HEK293 (cell line): Measurements from ENCODE around the gene ARID1A.

ENCODE experiments used
- CTCF ChIA-PET: fragments of 350-600 bp; formaldehyde crosslinking; extraction: SDS; loops from one replicate; lab custom pipeline; 2021; ENCODE audit warnings: antibody characterized with exemption; lab: Yijun Ruan, JAX
- POLR2A ChIA-PET: fragments of 300-600 bp; formaldehyde crosslinking; extraction: SDS; loops from one replicate; lab custom pipeline; 2020; ENCODE audit warnings: antibody characterized with exemption, inconsistent platforms; lab: Yijun Ruan, JAX
- H3K27ac ChIP-seq: fragments of 200-500 bp; sonication (Bioruptor generic); 2 replicates; pipeline ENCODE4 v1.5.1; 2014; ENCODE audit warnings: low read depth, low read length, control low read depth, inconsistent platforms; ENCODE audit errors: extremely low read depth
- H3K36me3 ChIP-seq, 2 experiments: fragments of 200-500 bp in 1 of 2; sonication (Bioruptor generic) in 1 of 2; 1 replicate in 1 of 2; 2 replicates in 1 of 2; pipeline ENCODE4 v1.5.1; 2014 to 2017; ENCODE audit warnings: inconsistent platforms in 2 of 2, low read length in 2 of 2; ENCODE audit not compliant: control insufficient read depth in 2 of 2, insufficient read depth in 1 of 2
- H3K4me1 ChIP-seq: fragments of 200-500 bp; sonication (Bioruptor generic); 2 replicates; pipeline ENCODE4 v1.5.1; 2014; ENCODE audit warnings: mild to moderate bottlenecking, low read length, inconsistent platforms; ENCODE audit not compliant: control insufficient read depth, insufficient read depth
- H3K4me3 ChIP-seq: 2 replicates; pipeline ENCODE4 v1.5.1; 2011; ENCODE audit warnings: low read depth, mild to moderate bottlenecking, control low read depth, low read length, moderate library complexity
- H3K9me3 ChIP-seq: fragments of 200-500 bp; sonication (Bioruptor generic); 2 replicates; pipeline ENCODE4 v1.5.1; 2014; ENCODE audit warnings: low read depth, low read length, inconsistent platforms; ENCODE audit not compliant: control insufficient read depth, insufficient read depth
- HOXA7 ChIP-seq: sonication (generic); formaldehyde crosslinking; IDR thresholded peaks from 2 replicates; pipeline ENCODE4 v1.8.1; 2022; ENCODE audit warnings: missing genetic modification reagents, borderline replicate concordance
- PATZ1 ChIP-seq: fragments of 450-650 bp; formaldehyde crosslinking; IDR thresholded peaks from 2 replicates; pipeline ENCODE4 v1.5.1; 2016; ENCODE audit warnings: missing biosample characterization, missing genetic modification characterization
- REPIN1 ChIP-seq: fragments of 450-650 bp; formaldehyde crosslinking; IDR thresholded peaks from 2 replicates; pipeline ENCODE4 v1.5.1; 2017; ENCODE audit warnings: missing biosample characterization, missing genetic modification characterization, low read depth
- TSHZ1 ChIP-seq: fragments of 450-650 bp; formaldehyde crosslinking; IDR thresholded peaks from 2 replicates; pipeline ENCODE4 v1.5.1; 2016; ENCODE audit warnings: missing biosample characterization, missing genetic modification characterization, borderline replicate concordance
- YY1 ChIP-seq: fragments of 450-650 bp; formaldehyde crosslinking; IDR thresholded peaks from 2 replicates; pipeline ENCODE4 v1.5.1; 2018; ENCODE audit warnings: missing biosample characterization, missing genetic modification characterization
- ZBTB10 ChIP-seq: fragments of 450-650 bp; formaldehyde crosslinking; IDR thresholded peaks from 2 replicates; pipeline ENCODE4 v1.5.1; 2016; ENCODE audit warnings: missing biosample characterization, missing genetic modification characterization
- ZEB2 ChIP-seq: fragments of 450-650 bp; formaldehyde crosslinking; IDR thresholded peaks from 2 replicates; pipeline ENCODE4 v1.5.1; 2016; ENCODE audit warnings: missing biosample characterization, missing genetic modification characterization
- ZFP37 ChIP-seq: fragments of 450-650 bp; formaldehyde crosslinking; IDR thresholded peaks from 2 replicates; pipeline ENCODE4 v1.5.1; 2016; ENCODE audit warnings: missing biosample characterization, missing genetic modification characterization
- ZIC2 ChIP-seq: fragments of 450-650 bp; formaldehyde crosslinking; IDR thresholded peaks from 2 replicates; pipeline ENCODE4 v1.5.1; 2016; ENCODE audit warnings: missing biosample characterization, missing genetic modification characterization
- ZNF10 ChIP-seq: fragments of 450-650 bp; formaldehyde crosslinking; IDR thresholded peaks from 2 replicates; pipeline ENCODE4 v1.5.1; 2017; ENCODE audit warnings: missing biosample characterization, missing genetic modification characterization
- ZNF133 ChIP-seq: fragments of 450-650 bp; formaldehyde crosslinking; IDR thresholded peaks from 2 replicates; pipeline ENCODE4 v1.5.1; 2016; ENCODE audit warnings: missing biosample characterization, missing genetic modification characterization
- ZNF2 ChIP-seq: fragments of 450-650 bp; formaldehyde crosslinking; IDR thresholded peaks from 2 replicates; pipeline ENCODE4 v1.5.1; 2016; ENCODE audit warnings: missing biosample characterization, missing genetic modification characterization
- ZNF211 ChIP-seq: fragments of 450-650 bp; formaldehyde crosslinking; IDR thresholded peaks from 2 replicates; pipeline ENCODE4 v1.5.1; 2016; ENCODE audit warnings: low read depth, missing biosample characterization, missing genetic modification characterization
- ZNF433 ChIP-seq: fragments of 450-650 bp; formaldehyde crosslinking; IDR thresholded peaks from 2 replicates; pipeline ENCODE4 v1.5.1; 2016; ENCODE audit warnings: missing biosample characterization, missing genetic modification characterization, low read depth
- ZNF514 ChIP-seq: fragments of 450-650 bp; formaldehyde crosslinking; IDR thresholded peaks from 2 replicates; pipeline ENCODE4 v1.5.1; 2016; ENCODE audit warnings: missing biosample characterization, missing genetic modification characterization
- ZNF558 ChIP-seq: fragments of 450-650 bp; formaldehyde crosslinking; IDR thresholded peaks from 2 replicates; pipeline ENCODE4 v1.5.1; 2016; ENCODE audit warnings: missing biosample characterization, missing genetic modification characterization
- ZNF624 ChIP-seq: fragments of 450-650 bp; formaldehyde crosslinking; IDR thresholded peaks from 2 replicates; pipeline ENCODE4 v1.5.1; 2017; ENCODE audit warnings: missing biosample characterization, missing genetic modification characterization
- ZNF629 ChIP-seq: fragments of 450-650 bp; formaldehyde crosslinking; IDR thresholded peaks from 2 replicates; pipeline ENCODE4 v1.5.1; 2017; ENCODE audit warnings: missing biosample characterization, missing genetic modification characterization
- ZNF777 ChIP-seq: fragments of 450-650 bp; formaldehyde crosslinking; IDR thresholded peaks from 2 replicates; pipeline ENCODE4 v1.5.1; 2017; ENCODE audit warnings: missing biosample characterization, missing genetic modification characterization, borderline replicate concordance
- ZNF791 ChIP-seq: fragments of 450-650 bp; formaldehyde crosslinking; IDR thresholded peaks from 2 replicates; pipeline ENCODE4 v1.5.1; 2016; ENCODE audit warnings: missing biosample characterization, missing genetic modification characterization
- ZNF843 ChIP-seq: fragments of 450-650 bp; formaldehyde crosslinking; IDR thresholded peaks from 2 replicates; pipeline ENCODE4 v1.5.1; 2016; ENCODE audit warnings: missing biosample characterization, missing genetic modification characterization

The ARID1A gene

GRCh38 chr1:26696654-26697430, 1.0 kb downstream of the ARID1A start (continued):
- TF ChIP-seq ZNF791 (tag by site-specific recombination) (no peak), ZNF2 (tag by site-specific recombination) (0 out of 2 replicates have a peak, but pooled peaks have one; percentile 31), ZNF433 (tag by site-specific recombination) (no peak), ZNF133 (no peak), ZNF558 (tag by site-specific recombination) (no peak), ZNF843 (tag by site-specific recombination) (no peak), REPIN1 (tag by site-specific recombination) (no peak), ZIC2 (tag by site-specific recombination) (no peak), ZNF777 (no peak)

GRCh38 chr1:26697431-26697977, 1.7 kb downstream of the ARID1A start:
- H3K9me3 ChIP-seq = no peaks in the 10 kb centered on the region
- H3K4me3 ChIP-seq = peak overlapping the region; percentile 72
- peak overlapping the region; percentile 92 for H3K27ac ChIP-seq
- peaks cover 0 to 10% of the 10 kb centered on the region in 2 experiments; a peak in 1 of 3 replicates for H3K36me3 ChIP-seq
- TF ChIP-seq PATZ1 (tag by site-specific recombination) (0 out of 2 replicates have a peak, but pooled peaks have one; percentile 10), ZEB2 (tag by site-specific recombination) (no peak), ZBTB10 (tag by site-specific recombination) (0 out of 2 replicates have a peak, but pooled peaks have one; percentile 43)
- ChIA-PET POLR2A (interaction anchor here (0.6 to 5.0 kb wide), 25 partner anchors 7 to 226 kb away, joined by 3 to 56 read pairs (median 6); partner anchors contain the start of gene PIGV), CTCF (interaction anchor here (0.9 to 4.2 kb wide), 4 partner anchors 20 to 98 kb away, joined by 3 to 31 read pairs (median 8); partner anchors contain the start of gene PIGV)
- peaks cover 34% of the 10 kb centered on the region for H3K4me1 ChIP-seq

GRCh38 chr1:26697978-26698849, 2.4 kb downstream of the ARID1A start:
- H3K9me3 ChIP-seq = no peaks in the 10 kb centered on the region
- peak overlapping the region; percentile 72 for H3K4me3 ChIP-seq
- peaks cover 0 to 10% of the 10 kb centered on the region in 2 experiments; a peak in 1 of 3 replicates for H3K36me3 ChIP-seq
- H3K4me1 ChIP-seq = peaks cover 41% of the 10 kb centered on the region
- H3K27ac ChIP-seq = peak overlapping the region; percentile 92
- CTCF ChIA-PET = interaction anchor here (0.5 to 4.2 kb wide), 10 partner anchors 19 to 228 kb away, joined by 3 to 31 read pairs (median 4); partner anchors contain the start of gene PIGV
- POLR2A ChIA-PET = interaction anchor here (0.5 to 5.0 kb wide), 26 partner anchors 8 to 198 kb away, joined by 3 to 56 read pairs (median 6); partner anchors contain the start of genes GPN2 and PIGV
- TF ChIP-seq ZNF514 (tag by site-specific recombination) = no peak
- TF ChIP-seq HOXA7 = no peak
- TF ChIP-seq ZFP37 (tag by site-specific recombination) = 0 out of 2 replicates have a peak, but pooled peaks have one; percentile 61
- TF ChIP-seq YY1 = no peak
- peak; percentile 96 for TF ChIP-seq TSHZ1 (tag by site-specific recombination)
- TF ChIP-seq ZNF211 (tag by site-specific recombination) = no peak
- TF ChIP-seq ZNF10 = no peak
- peak; percentile 99 for TF ChIP-seq ZNF629 (tag by site-specific recombination)
- no peak for TF ChIP-seq ZNF624 (tag by site-specific recombination)
